Measurements from ENCODE around the gene SLC30A3. TPM values are rescaled to one million over a fixed set of nuclear protein-coding genes. Genes with fewer than 3 reads are reported as not detected.

Gene SLC30A3
- total RNA-seq, 1 donor from 2014 or later = not detected

- Mint-ChIP-seq H3K27ac (no peak overlapping the region), H3K4me3 (ENCODE audit: low read depth) (no peak overlapping the region), H3K4me1 (ENCODE audit: low read depth) (no peaks in the 10 kb centered on the region), H3K27me3 (peaks cover 33% of the 10 kb centered on the region), H3K9me3 (ENCODE audit: low read depth) (no peaks in the 10 kb centered on the region), H3K36me3 (ENCODE audit: insufficient read depth) (no peaks in the 10 kb centered on the region)
- no peak for DNase-seq (ENCODE audit: low spot score, unreplicated experiment)
- TF ChIP-seq CTCF (IDR thresholded peaks at IDR 0.05; ENCODE audit: unreplicated experiment) = no peak
Observed at GRCh38 chr2:27249159-27249890, 13.5 kb downstream of the SLC30A3 start.

- Mint-ChIP-seq H3K4me3 (ENCODE audit: low read depth) (no peak overlapping the region), H3K4me1 (ENCODE audit: low read depth) (no peaks in the 10 kb centered on the region), H3K27ac (no peak overlapping the region), H3K36me3 (ENCODE audit: insufficient read depth) (peaks cover 1% of the 10 kb centered on the region), H3K9me3 (ENCODE audit: low read depth) (no peaks in the 10 kb centered on the region), H3K27me3 (peaks cover 32% of the 10 kb centered on the region)
- TF ChIP-seq CTCF (IDR thresholded peaks at IDR 0.05; ENCODE audit: unreplicated experiment) = no peak
- DNase-seq (ENCODE audit: low spot score, unreplicated experiment) = no peak
Observed at GRCh38 chr2:27247893-27248292, 15.0 kb downstream of the SLC30A3 start.

GRCh38 chr2:27245626-27246025 is 17.2 kb downstream of the SLC30A3 start:
- no peak for DNase-seq (ENCODE audit: low spot score, unreplicated experiment)
- Mint-ChIP-seq H3K36me3 (ENCODE audit: insufficient read depth) (peaks cover 6% of the 10 kb centered on the region), H3K4me3 (ENCODE audit: low read depth) (no peak overlapping the region), H3K4me1 (ENCODE audit: low read depth) (no peaks in the 10 kb centered on the region), H3K27ac (no peak overlapping the region), H3K9me3 (ENCODE audit: low read depth) (no peaks in the 10 kb centered on the region), H3K27me3 (peaks cover 16% of the 10 kb centered on the region)
- TF ChIP-seq CTCF (IDR thresholded peaks at IDR 0.05; ENCODE audit: unreplicated experiment) = no peak

GRCh38 chr2:27245116-27245515 is 17.7 kb downstream of the SLC30A3 start:
- no peak for TF ChIP-seq CTCF (IDR thresholded peaks at IDR 0.05; ENCODE audit: unreplicated experiment)
- Mint-ChIP-seq H3K27me3 (peaks cover 16% of the 10 kb centered on the region), H3K4me3 (ENCODE audit: low read depth) (no peak overlapping the region)

GRCh38 chr2:27243391-27244130 is 19.3 kb downstream of the SLC30A3 start:
- no peak for DNase-seq (ENCODE audit: low spot score, unreplicated experiment)
- H3K27me3 Mint-ChIP-seq = peaks cover 11% of the 10 kb centered on the region
- no peak overlapping the region for H3K27ac Mint-ChIP-seq
- no peaks in the 10 kb centered on the region for H3K4me1 Mint-ChIP-seq (ENCODE audit: low read depth)
- peaks cover 13% of the 10 kb centered on the region for H3K36me3 Mint-ChIP-seq (ENCODE audit: insufficient read depth)
- no peak overlapping the region for H3K4me3 Mint-ChIP-seq (ENCODE audit: low read depth)
- H3K9me3 Mint-ChIP-seq (ENCODE audit: low read depth) = no peaks in the 10 kb centered on the region
- no peak for TF ChIP-seq CTCF (IDR thresholded peaks at IDR 0.05; ENCODE audit: unreplicated experiment)

More at GRCh38 chr2:27245116-27245515, 17.7 kb downstream of the SLC30A3 start:
- no peak for DNase-seq (ENCODE audit: low spot score, unreplicated experiment)
- Mint-ChIP-seq H3K9me3 (ENCODE audit: low read depth) (no peaks in the 10 kb centered on the region), H3K4me1 (ENCODE audit: low read depth) (no peaks in the 10 kb centered on the region), H3K27ac (no peak overlapping the region), H3K36me3 (ENCODE audit: insufficient read depth) (peaks cover 10% of the 10 kb centered on the region)

Measured in progenitor cell of endocrine pancreas (in vitro differentiated cells).